GM08714 (cell line): ENCODE results near the gene FMNL2.

Experiments used
- H3K4me3 ChIP-seq: fragments of 200-500 bp; sonication (Bioruptor generic); 2 replicates; pipeline ENCODE4 v1.5.1; 2014; ENCODE audit warnings: mild to moderate bottlenecking, low read length, inconsistent platforms
- ZNF274 ChIP-seq: IDR thresholded peaks from 2 replicates; pipeline ENCODE4 v1.6.1; 2012; ENCODE audit warnings: mild to moderate bottlenecking, low read depth, low read length

The FMNL2 gene

DNA sequence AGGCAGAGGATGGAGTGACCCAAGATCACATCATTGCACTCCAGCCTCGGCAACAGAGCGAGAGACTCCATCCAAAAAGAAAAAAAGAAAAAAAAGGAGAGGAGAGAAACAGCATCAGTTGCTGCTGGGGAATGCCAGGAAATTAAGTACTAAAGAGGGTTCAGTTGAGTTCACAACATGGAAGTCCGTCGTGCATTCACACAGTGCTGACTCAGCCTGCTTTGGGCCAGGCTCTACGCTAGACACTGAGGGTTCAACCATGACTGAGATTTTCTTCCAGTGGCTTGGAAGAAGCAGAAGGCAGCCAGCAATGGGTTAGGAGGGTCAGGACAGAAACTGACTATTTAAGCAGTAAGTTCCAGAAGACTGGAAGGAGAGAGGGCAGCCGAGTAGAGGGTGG, 108.8 kb downstream of the FMNL2 start:
- TF ChIP-seq ZNF274: no peak
- H3K4me3 ChIP-seq: no peak overlapping the region

- no peak for TF ChIP-seq ZNF274
- no peak overlapping the region for H3K4me3 ChIP-seq
Observed at GRCh38 chr2:152444448-152444847, 109.5 kb downstream of the FMNL2 start.

GRCh38 chr2:152445375-152445774, 110.4 kb downstream of the FMNL2 start:
- no peak for TF ChIP-seq ZNF274

DNA sequence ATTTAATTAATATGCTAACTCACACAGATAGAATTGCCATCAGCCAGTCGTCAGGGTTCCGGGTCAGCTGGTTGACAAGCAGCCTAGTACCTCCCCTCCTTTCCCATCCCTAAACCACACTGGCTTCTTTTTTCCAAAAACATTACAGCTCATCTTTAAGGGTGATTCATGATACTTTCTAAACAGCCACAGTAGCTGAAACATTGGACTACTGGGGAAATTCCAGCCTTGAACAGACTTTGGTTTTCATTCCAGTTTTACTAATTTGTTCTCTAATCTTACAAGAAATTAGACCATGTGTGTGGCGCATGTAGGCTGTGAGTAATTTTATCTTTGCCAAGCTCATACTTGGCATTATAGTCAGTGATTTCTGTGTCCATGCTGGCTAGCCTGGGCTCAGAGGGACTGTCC, 110.8 kb downstream of the FMNL2 start:
- no peak for TF ChIP-seq ZNF274

More at GRCh38 chr2:152445375-152445774, 110.4 kb downstream of the FMNL2 start:
- no peak overlapping the region for H3K4me3 ChIP-seq

GRCh38 chr2:152446213-152446612, 111.2 kb downstream of the FMNL2 start:
- no peak for TF ChIP-seq ZNF274
- H3K4me3 ChIP-seq: no peak overlapping the region

More for the DNA sequence above, 110.8 kb downstream of the FMNL2 start:
- no peak overlapping the region for H3K4me3 ChIP-seq

- no peak for TF ChIP-seq ZNF274
- H3K4me3 ChIP-seq: no peak overlapping the region
Observed at GRCh38 chr2:152447897-152448296, 112.9 kb downstream of the FMNL2 start.

DNA sequence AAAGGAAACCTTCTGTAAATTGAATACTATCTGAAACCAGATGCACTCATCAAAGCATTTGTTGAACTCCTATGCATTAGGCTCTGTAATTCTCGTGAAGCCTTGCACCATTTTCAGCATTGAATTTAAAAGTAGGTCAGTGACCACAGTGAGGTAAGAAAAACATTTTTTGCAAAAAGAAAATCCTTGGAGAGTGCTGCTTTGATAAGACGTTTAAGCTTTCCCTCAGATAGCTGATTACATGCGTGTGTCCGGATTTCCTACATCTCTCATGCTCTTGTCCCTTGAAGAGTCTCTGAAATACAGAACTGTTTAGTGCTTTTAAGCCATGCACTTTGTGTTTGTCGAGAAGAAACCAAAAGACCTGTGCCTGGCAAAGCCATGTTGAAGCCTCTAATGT, 113.6 kb downstream of the FMNL2 start:
- TF ChIP-seq ZNF274: no peak
- no peak overlapping the region for H3K4me3 ChIP-seq

DNA sequence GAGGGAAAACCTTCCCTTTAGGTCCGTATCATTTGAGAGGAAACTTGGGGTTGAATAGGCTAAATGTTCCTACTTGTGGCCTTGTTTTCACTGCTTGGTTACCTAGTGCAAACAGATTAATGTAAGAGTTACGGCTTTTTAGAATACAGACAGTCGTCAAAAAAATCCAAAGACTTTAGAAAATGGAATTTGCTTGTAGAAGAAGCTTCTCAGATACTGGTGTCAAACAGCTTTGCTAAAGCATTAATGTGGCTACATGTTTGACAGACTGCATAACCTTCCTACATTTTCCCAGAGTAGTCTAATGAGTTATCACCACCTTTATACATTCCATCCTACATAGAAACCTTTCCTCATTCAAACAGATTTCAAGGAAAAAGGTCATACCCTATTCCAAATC, 114.6 kb downstream of the FMNL2 start:
- H3K4me3 ChIP-seq: no peak overlapping the region
- TF ChIP-seq ZNF274: no peak

GRCh38 chr2:152450176-152450575, 115.2 kb downstream of the FMNL2 start:
- H3K4me3 ChIP-seq: no peak overlapping the region
- no peak for TF ChIP-seq ZNF274

DNA sequence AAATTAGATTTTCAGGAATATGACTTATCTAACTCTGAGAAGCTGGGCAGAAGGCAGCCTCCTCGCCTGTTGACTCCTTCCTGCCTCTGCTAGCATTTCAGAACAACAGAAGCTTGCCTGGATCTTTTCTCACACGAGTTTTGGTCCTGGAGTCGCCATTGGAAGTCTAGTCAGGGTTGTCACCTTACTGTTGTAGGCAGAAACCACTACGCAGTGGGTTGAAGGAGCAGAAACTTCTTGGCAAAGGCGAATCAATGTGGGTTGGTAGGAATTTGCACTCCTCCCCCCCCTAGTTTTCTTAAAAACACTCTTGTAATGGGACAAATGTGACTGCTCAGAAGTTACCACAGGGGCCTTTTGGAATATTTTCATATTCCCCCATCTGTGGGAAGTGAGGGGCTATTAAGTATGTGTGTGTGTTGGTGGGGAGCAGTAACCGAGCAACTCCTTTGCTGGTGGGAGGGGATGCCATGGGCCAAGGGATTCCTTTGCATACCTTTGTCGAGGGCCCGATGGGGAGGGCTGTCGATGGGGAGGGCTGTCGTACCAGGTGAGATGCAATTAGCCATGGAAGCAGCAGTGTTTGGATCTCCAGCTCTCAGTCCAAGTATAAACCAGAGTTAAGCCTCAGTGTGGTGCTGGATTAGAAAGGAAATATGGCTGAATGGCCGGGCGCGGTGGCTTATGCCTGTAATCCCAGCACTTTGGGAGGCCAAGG, 117.4 kb downstream of the FMNL2 start:
- H3K4me3 ChIP-seq: no peak overlapping the region

GRCh38 chr2:152453129-152453911, 118.3 kb downstream of the FMNL2 start:
- no peak overlapping the region for H3K4me3 ChIP-seq
- TF ChIP-seq ZNF274: no peak

More for the DNA sequence above, 117.4 kb downstream of the FMNL2 start:
- TF ChIP-seq ZNF274: no peak

DNA sequence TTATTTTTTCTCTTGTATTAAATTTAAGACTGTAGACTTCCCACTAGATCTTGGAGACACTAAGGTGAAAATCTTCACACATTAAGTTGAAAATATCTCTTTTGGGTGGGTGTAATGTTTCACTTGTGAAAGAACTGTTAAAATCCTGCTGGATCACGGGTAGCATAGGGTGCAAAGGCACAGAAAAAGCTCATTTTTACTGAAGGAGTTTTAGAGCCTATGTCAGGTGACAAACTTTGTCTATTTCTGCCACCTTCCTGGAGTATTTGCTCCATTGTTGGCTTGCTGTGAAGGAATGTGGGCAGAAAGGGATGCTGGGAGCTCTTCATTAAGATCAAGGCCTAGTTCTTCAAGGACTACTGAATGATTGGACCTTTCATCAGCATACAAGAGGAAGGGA, 119.4 kb downstream of the FMNL2 start:
- no peak overlapping the region for H3K4me3 ChIP-seq
- no peak for TF ChIP-seq ZNF274

DNA sequence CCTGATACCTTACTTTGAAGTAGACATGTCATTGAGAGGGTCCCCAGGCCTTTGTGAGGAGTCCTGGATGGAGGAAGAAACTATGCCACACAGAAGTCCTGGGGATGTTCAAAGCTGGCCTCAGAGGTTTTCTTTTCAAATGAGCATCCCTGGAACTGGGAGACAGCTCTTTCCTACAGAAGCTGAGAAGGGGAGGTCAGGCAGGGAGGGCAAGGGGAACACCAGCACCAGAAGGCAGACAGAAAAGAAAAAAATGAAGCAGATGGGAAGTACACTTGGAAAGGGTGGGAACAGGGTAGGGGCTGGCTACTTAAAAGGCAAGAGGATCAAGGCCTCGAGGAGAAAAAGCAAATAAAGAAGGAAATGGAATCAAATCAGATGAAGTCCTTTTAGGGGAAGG, 120.0 kb downstream of the FMNL2 start:
- no peak overlapping the region for H3K4me3 ChIP-seq
- TF ChIP-seq ZNF274: no peak

- no peak overlapping the region for H3K4me3 ChIP-seq
- TF ChIP-seq ZNF274: no peak
Observed at GRCh38 chr2:152455738-152456137, 120.8 kb downstream of the FMNL2 start.

- H3K4me3 ChIP-seq: no peak overlapping the region
- TF ChIP-seq ZNF274: no peak
Observed at GRCh38 chr2:152456262-152456661, 121.3 kb downstream of the FMNL2 start.
